Measurements from ENCODE around the gene TRAPPC2L. TPM values are rescaled to one million over a fixed set of nuclear protein-coding genes. Genes with fewer than 3 reads are reported as not detected.

TRAPPC2L gene
- total and polyA plus RNA-seq, 2 of the 13 experiments (the other 11 are each of a cell fraction or from before 2014, with no cell fraction given), result 96.3 to 107 TPM

DNA sequence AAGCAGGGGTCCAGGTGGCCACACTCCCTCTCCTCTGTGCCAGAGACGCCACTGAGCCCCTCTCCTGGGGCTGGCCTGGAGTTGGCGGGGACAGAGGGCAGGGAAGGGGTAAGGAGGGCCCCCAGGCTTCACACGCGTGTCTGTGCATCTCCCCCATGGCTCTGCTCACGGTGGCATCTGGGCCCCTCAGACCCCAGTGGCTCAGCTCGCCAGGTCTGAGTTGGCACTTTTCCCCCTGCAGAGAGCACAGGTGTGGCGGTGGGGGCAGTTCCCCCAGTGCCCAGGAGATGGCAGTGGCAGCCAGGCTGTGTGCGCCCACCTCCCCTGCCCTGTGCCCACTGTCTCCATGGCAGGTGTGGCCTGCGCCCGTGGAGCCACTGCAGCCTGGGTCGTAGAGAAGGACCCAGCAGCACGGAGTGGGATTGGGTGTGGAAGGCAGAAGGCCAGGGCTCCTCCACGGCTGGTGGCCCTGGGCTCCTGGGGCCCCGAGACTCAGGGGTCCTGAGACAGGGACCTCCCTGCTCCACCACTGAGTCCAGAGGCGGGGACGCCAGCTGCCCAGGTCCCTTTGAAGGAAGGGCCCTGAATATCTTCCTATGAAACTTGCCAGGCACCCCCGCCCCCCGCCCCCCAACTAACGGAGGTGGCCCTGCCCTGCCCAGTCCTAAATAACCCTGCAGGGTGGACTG lies 40.9 kb upstream of the TRAPPC2L start (continued):
- TF ChIP-seq PATZ1 (CRISPR knock-in tag; IDR thresholded peaks at IDR 0.05) (0 out of 2 replicates have a peak, but pooled peaks have one; percentile 11), ZNF552 (CRISPR knock-in tag; IDR thresholded peaks at IDR 0.05; ENCODE audit: borderline replicate concordance) (no peak), ZNF562 (CRISPR knock-in tag; IDR thresholded peaks at IDR 0.05; ENCODE audit: borderline replicate concordance) (no peak), ZNF34 (CRISPR knock-in tag; IDR thresholded peaks at IDR 0.05; ENCODE audit: borderline replicate concordance) (no peak), ZNF547 (CRISPR knock-in tag; IDR thresholded peaks at IDR 0.05) (no peak), RFXANK (CRISPR knock-in tag; IDR thresholded peaks at IDR 0.05) (no peak), ARNT (IDR thresholded peaks at IDR 0.05) (no peak), TRIM24 (CRISPR knock-in tag; IDR thresholded peaks at IDR 0.05) (no peak), SP140L (CRISPR knock-in tag; IDR thresholded peaks at IDR 0.05; ENCODE audit: borderline replicate concordance) (no peak), ZNF784 (CRISPR knock-in tag; IDR thresholded peaks at IDR 0.05; ENCODE audit: borderline replicate concordance) (no peak), KAT7 (CRISPR knock-in tag; IDR thresholded peaks at IDR 0.05; ENCODE audit: borderline replicate concordance) (no peak), ZSCAN31 (CRISPR knock-in tag; IDR thresholded peaks at IDR 0.05; ENCODE audit: low read depth) (no peak)
- TF ChIP-seq, protein P1, sequence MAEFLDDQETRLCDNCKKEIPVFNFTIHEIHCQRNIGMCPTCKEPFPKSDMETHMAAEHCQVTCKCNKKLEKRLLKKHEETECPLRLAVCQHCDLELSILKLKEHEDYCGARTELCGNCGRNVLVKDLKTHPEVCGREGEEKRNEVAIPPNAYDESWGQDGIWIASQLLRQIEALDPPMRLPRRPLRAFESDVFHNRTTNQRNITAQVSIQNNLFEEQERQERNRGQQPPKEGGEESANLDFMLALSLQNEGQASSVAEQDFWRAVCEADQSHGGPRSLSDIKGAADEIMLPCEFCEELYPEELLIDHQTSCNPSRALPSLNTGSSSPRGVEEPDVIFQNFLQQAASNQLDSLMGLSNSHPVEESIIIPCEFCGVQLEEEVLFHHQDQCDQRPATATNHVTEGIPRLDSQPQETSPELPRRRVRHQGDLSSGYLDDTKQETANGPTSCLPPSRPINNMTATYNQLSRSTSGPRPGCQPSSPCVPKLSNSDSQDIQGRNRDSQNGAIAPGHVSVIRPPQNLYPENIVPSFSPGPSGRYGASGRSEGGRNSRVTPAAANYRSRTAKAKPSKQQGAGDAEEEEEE (CRISPR knock-in tag; IDR thresholded peaks at IDR 0.05; ENCODE audit: borderline replicate concordance), result no peak
- TF ChIP-seq, protein P2, sequence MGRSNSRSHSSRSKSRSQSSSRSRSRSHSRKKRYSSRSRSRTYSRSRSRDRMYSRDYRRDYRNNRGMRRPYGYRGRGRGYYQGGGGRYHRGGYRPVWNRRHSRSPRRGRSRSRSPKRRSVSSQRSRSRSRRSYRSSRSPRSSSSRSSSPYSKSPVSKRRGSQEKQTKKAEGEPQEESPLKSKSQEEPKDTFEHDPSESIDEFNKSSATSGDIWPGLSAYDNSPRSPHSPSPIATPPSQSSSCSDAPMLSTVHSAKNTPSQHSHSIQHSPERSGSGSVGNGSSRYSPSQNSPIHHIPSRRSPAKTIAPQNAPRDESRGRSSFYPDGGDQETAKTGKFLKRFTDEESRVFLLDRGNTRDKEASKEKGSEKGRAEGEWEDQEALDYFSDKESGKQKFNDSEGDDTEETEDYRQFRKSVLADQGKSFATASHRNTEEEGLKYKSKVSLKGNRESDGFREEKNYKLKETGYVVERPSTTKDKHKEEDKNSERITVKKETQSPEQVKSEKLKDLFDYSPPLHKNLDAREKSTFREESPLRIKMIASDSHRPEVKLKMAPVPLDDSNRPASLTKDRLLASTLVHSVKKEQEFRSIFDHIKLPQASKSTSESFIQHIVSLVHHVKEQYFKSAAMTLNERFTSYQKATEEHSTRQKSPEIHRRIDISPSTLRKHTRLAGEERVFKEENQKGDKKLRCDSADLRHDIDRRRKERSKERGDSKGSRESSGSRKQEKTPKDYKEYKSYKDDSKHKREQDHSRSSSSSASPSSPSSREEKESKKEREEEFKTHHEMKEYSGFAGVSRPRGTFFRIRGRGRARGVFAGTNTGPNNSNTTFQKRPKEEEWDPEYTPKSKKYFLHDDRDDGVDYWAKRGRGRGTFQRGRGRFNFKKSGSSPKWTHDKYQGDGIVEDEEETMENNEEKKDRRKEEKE (IDR thresholded peaks at IDR 0.05), result no peak
- TF ChIP-seq, protein P3, sequence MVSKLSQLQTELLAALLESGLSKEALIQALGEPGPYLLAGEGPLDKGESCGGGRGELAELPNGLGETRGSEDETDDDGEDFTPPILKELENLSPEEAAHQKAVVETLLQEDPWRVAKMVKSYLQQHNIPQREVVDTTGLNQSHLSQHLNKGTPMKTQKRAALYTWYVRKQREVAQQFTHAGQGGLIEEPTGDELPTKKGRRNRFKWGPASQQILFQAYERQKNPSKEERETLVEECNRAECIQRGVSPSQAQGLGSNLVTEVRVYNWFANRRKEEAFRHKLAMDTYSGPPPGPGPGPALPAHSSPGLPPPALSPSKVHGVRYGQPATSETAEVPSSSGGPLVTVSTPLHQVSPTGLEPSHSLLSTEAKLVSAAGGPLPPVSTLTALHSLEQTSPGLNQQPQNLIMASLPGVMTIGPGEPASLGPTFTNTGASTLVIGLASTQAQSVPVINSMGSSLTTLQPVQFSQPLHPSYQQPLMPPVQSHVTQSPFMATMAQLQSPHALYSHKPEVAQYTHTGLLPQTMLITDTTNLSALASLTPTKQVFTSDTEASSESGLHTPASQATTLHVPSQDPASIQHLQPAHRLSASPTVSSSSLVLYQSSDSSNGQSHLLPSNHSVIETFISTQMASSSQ (IDR thresholded peaks at IDR 0.05; ENCODE audit: low read depth), result no peak
- TF ChIP-seq, protein P3 (CRISPR knock-in tag; IDR thresholded peaks at IDR 0.05; ENCODE audit: borderline replicate concordance), result no peak

All from HepG2 (cell line).